IMR-90 (cell line): Measurements from ENCODE around the gene PDE11A. TPM values are rescaled to one million over a fixed set of nuclear protein-coding genes. Genes with fewer than 3 reads are reported as not detected.

ENCODE experiments used
- ATAC-seq: fragments of 200-7000 bp; cut with Tn5 transposase; 2 replicates; pipeline ENCODE4 v1.9.1; 2020; ENCODE audit warnings: low read depth, mild to moderate bottlenecking, moderate library complexity
- BruUV-seq: library from RNA; stranded (reverse); fragments of 400-500 nt; replicated peaks from 2 replicates; lab custom pipeline; 2021; lab: Mats Ljungman, UMichigan
- CTCF ChIA-PET: fragments of 300-600 bp; formaldehyde crosslinking; extraction: SDS; loops from one replicate; lab custom pipeline; 2021; ENCODE audit warnings: antibody characterized with exemption; lab: Yijun Ruan, JAX
- POLR2A ChIA-PET: fragments of 300-600 bp; sonication (Branson Sonifier 250); formaldehyde crosslinking; loops from one replicate; lab custom pipeline; 2022; ENCODE audit warnings: antibody characterized with exemption; ENCODE audit not compliant: unreplicated experiment; lab: Charles Lee
- DNase-seq: peaks from one replicate; pipeline ENCODE4 v3.0.0; 2013
- H2AFZ ChIP-seq: replicated peaks from 2 replicates; pipeline ENCODE3; 2013; ENCODE audit warnings: low read length, mild to moderate bottlenecking; ENCODE audit not compliant: poor library complexity
- H2AK5ac ChIP-seq: 2 replicates; pipeline ENCODE4 v1.6.1; 2013; ENCODE audit warnings: low read depth, low read length, inconsistent platforms
- H2AK9ac ChIP-seq: replicated peaks from 2 replicates; pipeline ENCODE3; 2013; ENCODE audit warnings: mild to moderate bottlenecking, low read depth, low read length, moderate library complexity; ENCODE audit not compliant: poor library complexity
- H2BK120ac ChIP-seq: 2 replicates; pipeline ENCODE4 v1.6.1; 2013; ENCODE audit warnings: low read depth, low read length, inconsistent platforms
- H2BK15ac ChIP-seq: 3 replicates; pipeline ENCODE4 v1.6.1; 2013; ENCODE audit warnings: low read depth, low read length, inconsistent platforms
- H2BK20ac ChIP-seq: 2 replicates; pipeline ENCODE4 v1.6.1; 2013; ENCODE audit warnings: low read depth, mild to moderate bottlenecking, inconsistent platforms, low read length, moderate library complexity
- H2BK5ac ChIP-seq: 2 replicates; pipeline ENCODE4 v1.6.1; 2013; ENCODE audit warnings: mild to moderate bottlenecking, low read depth, low read length, inconsistent platforms; ENCODE audit not compliant: poor library complexity, severe bottlenecking
- H3K14ac ChIP-seq: replicated peaks from 2 replicates; pipeline ENCODE4 v1.6.1; 2013; ENCODE audit warnings: low read depth, low read length, inconsistent platforms
- H3K18ac ChIP-seq: 2 replicates; pipeline ENCODE4 v1.6.1; 2013; ENCODE audit warnings: low read depth, low read length, control low read depth
- H3K23ac ChIP-seq: 2 replicates; pipeline ENCODE4 v1.6.1; 2013; ENCODE audit warnings: low read depth, low read length, inconsistent platforms
- H3K27ac ChIP-seq: 2 replicates; pipeline ENCODE4 v1.5.1; 2013; ENCODE audit warnings: mild to moderate bottlenecking, control low read depth, low read length; ENCODE audit not compliant: insufficient read depth
- H3K27me3 ChIP-seq: 2 replicates; pipeline ENCODE4 v1.6.1; 2013; ENCODE audit warnings: low read length; ENCODE audit not compliant: control insufficient read depth, insufficient read depth
- H3K36me3 ChIP-seq: 2 replicates; pipeline ENCODE4 v1.6.1; 2013; ENCODE audit warnings: low read length, mixed read lengths; ENCODE audit not compliant: control insufficient read depth, insufficient read depth
- H3K4ac ChIP-seq: 2 replicates; pipeline ENCODE4 v1.6.1; 2013; ENCODE audit warnings: low read depth, low read length, inconsistent platforms
- H3K4me1 ChIP-seq: 2 replicates; pipeline ENCODE4 v1.6.1; 2013; ENCODE audit warnings: low read length, mixed read lengths; ENCODE audit not compliant: control insufficient read depth, insufficient read depth
- H3K4me2 ChIP-seq: 2 replicates; pipeline ENCODE4 v1.6.1; 2013; ENCODE audit warnings: low read depth, mild to moderate bottlenecking, control low read depth, low read length, moderate library complexity
- H3K4me3 ChIP-seq: 2 replicates; pipeline ENCODE4 v1.5.1; 2013; ENCODE audit warnings: low read depth, mild to moderate bottlenecking, control low read depth, low read length, moderate library complexity; ENCODE audit not compliant: insufficient read depth
- H3K56ac ChIP-seq: 2 replicates; pipeline ENCODE4 v1.6.1; 2013; ENCODE audit warnings: low read length, inconsistent platforms; ENCODE audit not compliant: insufficient read depth; ENCODE audit errors: extremely low read depth
- H3K79me1 ChIP-seq, 2 experiments: 2 replicates each; pipeline ENCODE4 v1.6.1; 2013; ENCODE audit warnings: low read length in 2 of 2, inconsistent platforms in 1 of 2, low read depth in 1 of 2
- H3K9ac ChIP-seq: 2 replicates; pipeline ENCODE4 v1.6.1; 2013; ENCODE audit warnings: low read depth, low read length, control low read depth
- H3K9me1 ChIP-seq: 2 replicates; pipeline ENCODE4 v1.6.1; 2013; ENCODE audit warnings: low read length, inconsistent platforms; ENCODE audit not compliant: insufficient read depth
- H3K9me3 ChIP-seq: 2 replicates; pipeline ENCODE4 v1.6.1; 2013; ENCODE audit warnings: low read length; ENCODE audit not compliant: control insufficient read depth, insufficient read depth
- H4K20me1 ChIP-seq: 2 replicates; pipeline ENCODE4 v1.6.1; 2013; ENCODE audit warnings: low read length, inconsistent platforms; ENCODE audit not compliant: insufficient read depth
- H4K5ac ChIP-seq: 2 replicates; pipeline ENCODE4 v1.6.1; 2013; ENCODE audit warnings: mild to moderate bottlenecking, low read depth, low read length, control low read depth
- H4K8ac ChIP-seq, 2 experiments: 2 replicates each; pipeline ENCODE4 v1.6.1; 2013; ENCODE audit warnings: low read depth in 2 of 2, low read length in 2 of 2, control low read depth in 1 of 2, inconsistent platforms in 1 of 2
- H4K91ac ChIP-seq: 2 replicates; pipeline ENCODE4 v1.6.1; 2013; ENCODE audit warnings: low read depth, low read length, inconsistent platforms; ENCODE audit not compliant: insufficient read depth
- CEBPB ChIP-seq: IDR thresholded peaks from 2 replicates; pipeline ENCODE4 v1.6.1; 2012; ENCODE audit warnings: low read depth, low read length, improper control_type of control experiment
- MAFK ChIP-seq: IDR thresholded peaks from 2 replicates; pipeline ENCODE4 v1.6.1; 2012; ENCODE audit warnings: low read depth, low read length, improper control_type of control experiment
- NFE2L2 ChIP-seq: fragments of 150-350 bp; IDR thresholded peaks from 2 replicates; pipeline ENCODE4 v1.6.1; 2016; ENCODE audit warnings: low read depth, mild to moderate bottlenecking, low read length
- POLR2A ChIP-seq: IDR thresholded peaks from 2 replicates; pipeline ENCODE4 v1.6.1; 2012; ENCODE audit warnings: mild to moderate bottlenecking, low read depth, low read length
- WGBS, 2 experiments: methylation state at CpG; one replicate each; pipeline versions ENCODE4 v1.1.5 to v1.1.7; 2013; ENCODE audit warnings: missing lambda C conversion rate in 2 of 2; ENCODE audit not compliant: insufficient read length in 1 of 2; ENCODE audit errors: extremely low coverage in 2 of 2; 5-methylcytosine and 5-hydroxymethylcytosine counted together
- dilution Hi-C: fragments of 300-500 bp; cut with HindIII; formaldehyde crosslinking; loops from one replicate; pipeline ENCODE4 v1.14.3; 2018; ENCODE audit warnings: low sequenced_read_pairs; ENCODE audit not compliant: unreplicated experiment
- in situ Hi-C: fragments of 300-500 bp; cut with MboI; formaldehyde crosslinking; loops from 3 replicates; pipeline ENCODE4 v1.14.3; 2019; ENCODE audit warnings: low sequenced_read_pairs, inconsistent platforms, mixed read lengths
- intact Hi-C: fragments of 100-400 bp; cut with micrococcal nuclease; formaldehyde crosslinking; loops from 2 replicates; pipeline ENCODE4 v1.10.0; 2022
- polyA plus RNA-seq, 3 experiments: library from polyadenylated mRNA; depleted of rRNA; stranded (reverse); fragments of >200 nt; gene quantifications; 2 replicates each; pipeline ENCODE4 v1.2.3, GENCODE V29; 2012; ENCODE audit warnings: low replicate concordance in 1 of 3
- total RNA-seq: library from RNA; depleted of rRNA; stranded (reverse); fragments of >200 nt; gene quantifications from 2 replicates; pipeline ENCODE4 v1.2.3, GENCODE V29; 2012

PDE11A gene
- total and polyA plus RNA-seq, 2 of the 4 experiments (the other 2 are of a cell fraction) = 0.21 to 0.72 TPM

GRCh38 chr2:178114462-178114861 lies 41.9 kb upstream of the PDE11A start:
- Histone ChIP-seq H2BK20ac (no peak overlapping the region), H3K79me1 (peaks cover 4 to 9% of the 10 kb centered on the region in 2 experiments; a peak in 3 of 4 replicates)
- no TSS peak for BruUV-seq

More at GRCh38 chr2:178114462-178114861, 41.9 kb upstream of the PDE11A start:
- Histone ChIP-seq H2BK120ac (no peak overlapping the region), H4K91ac (no peak overlapping the region), H2AK9ac (no peak overlapping the region), H3K27me3 (no peaks in the 10 kb centered on the region), H3K9me3 (no peaks in the 10 kb centered on the region), H3K4me3 (no peak overlapping the region), H2BK15ac (no peak overlapping the region), H3K4me2 (no peak overlapping the region), H3K4me1 (peaks cover 1% of the 10 kb centered on the region), H3K56ac (no peak overlapping the region), H3K4ac (no peak overlapping the region), H3K18ac (no peak overlapping the region), H2AFZ (no peak overlapping the region), H4K8ac (no peak overlapping the region), H3K14ac (no peak overlapping the region), H3K9ac (no peak overlapping the region), H3K23ac (no peak overlapping the region), H4K20me1 (no peaks in the 10 kb centered on the region), H4K5ac (no peak overlapping the region), H2AK5ac (no peak overlapping the region), H3K9me1 (peaks cover 6% of the 10 kb centered on the region), H2BK5ac (no peak overlapping the region), H3K36me3 (0 out of 2 replicates have a peak, but pooled peaks cover 2% of the 10 kb centered on the region), H3K27ac (no peak overlapping the region)
- TF ChIP-seq POLR2A (no peak), MAFK (no peak), CEBPB (no peak), NFE2L2 (no peak)
- in situ Hi-C loops (no loop called here), intact Hi-C loops (loop anchor here (5.0 to 10.0 kb wide), 3 partner anchors 78 to 800 kb away; partner anchors contain the start of gene OSBPL6), dilution Hi-C loops (no loop called here)
- DNase-seq (no peak), ATAC-seq (no peak)
- 86% methylated on average over 1 of the region's 2 CpGs; no CpG with 5 or more reads in 1 of the 2 experiments for WGBS, 2 experiments
- CTCF ChIA-PET = interaction anchor here (0.7 to 0.8 kb wide), 2 partner anchors 19 to 85 kb away, joined by 3 to 4 read pairs; no protein-coding TSS in a partner anchor
- POLR2A ChIA-PET = no interaction called here
